SHP77 treated with DMSO at 0.1 percent for 48 hours (cell line): ENCODE data around the gene ADGRG6.
"Not testable (repeated sequence)": the region's sequence is repeated elsewhere in the genome, so short reads cannot be mapped to it uniquely, and the experiment has no call there.

Source experiments
- DNase-seq: peaks from one replicate; lab custom pipeline; 2025; lab: John Stamatoyannopoulos, UW

Gene ADGRG6

GRCh38 chr6:142301651-142302391, at the start of gene ADGRG6:
ADGRG6 (plus strand) TSS chr6:142302007; CDS start chr6:142302330, 323 bp downstream.
- no peak for DNase-seq

GRCh38 chr6:142254513-142254912, 47.3 kb upstream of the ADGRG6 start:
- DNase-seq: no peak

- no peak for DNase-seq
Observed at GRCh38 chr6:142255785-142256184, 46.0 kb upstream of the ADGRG6 start.

- DNase-seq: no peak
Observed at GRCh38 chr6:142258305-142258704, 43.5 kb upstream of the ADGRG6 start.

- no peak for DNase-seq
Observed at GRCh38 chr6:142258757-142259156, 43.0 kb upstream of the ADGRG6 start.

DNA sequence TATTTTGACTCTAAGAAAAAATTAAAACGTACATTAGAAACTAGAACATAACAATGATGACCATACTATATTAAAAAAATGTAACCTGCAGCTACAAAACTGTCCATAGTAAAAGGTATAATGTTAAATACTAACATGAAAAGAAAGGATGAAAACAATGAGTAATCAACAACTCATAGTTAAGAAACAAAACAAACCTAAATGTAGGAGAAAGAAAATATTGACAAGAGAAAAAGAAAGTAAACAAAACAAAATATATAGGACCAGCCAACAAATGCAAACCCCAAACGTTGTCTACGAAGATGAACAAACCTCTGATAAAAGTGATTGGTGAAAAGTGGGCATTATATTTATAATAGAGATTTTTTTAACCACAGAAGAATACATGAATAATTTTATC, 41.1 kb upstream of the ADGRG6 start:
- no peak for DNase-seq

DNA sequence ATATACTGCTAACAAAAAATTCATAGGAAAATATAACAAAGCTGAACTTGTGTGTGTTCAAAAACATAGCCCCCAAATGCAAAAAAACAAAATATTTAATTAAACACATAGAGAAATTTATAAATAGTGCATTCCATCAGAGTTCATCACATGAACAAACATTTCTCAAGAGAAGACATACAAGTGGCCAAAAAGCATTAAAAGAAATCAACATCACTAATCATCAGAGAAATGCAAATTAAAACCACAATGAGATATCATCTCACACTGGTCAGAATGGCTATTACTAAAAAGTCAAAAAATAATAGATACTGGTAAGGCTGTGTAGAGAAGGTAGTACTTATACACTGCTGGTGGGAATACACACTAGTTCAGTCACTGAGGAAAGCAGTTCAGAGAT, 39.6 kb upstream of the ADGRG6 start:
- DNase-seq: no peak

GRCh38 chr6:142265476-142265875, 36.3 kb upstream of the ADGRG6 start:
- no peak for DNase-seq

- no peak for DNase-seq
Observed at GRCh38 chr6:142266060-142266459, 35.7 kb upstream of the ADGRG6 start.

- DNase-seq: no peak
Observed at GRCh38 chr6:142271476-142271875, 30.3 kb upstream of the ADGRG6 start.

DNA sequence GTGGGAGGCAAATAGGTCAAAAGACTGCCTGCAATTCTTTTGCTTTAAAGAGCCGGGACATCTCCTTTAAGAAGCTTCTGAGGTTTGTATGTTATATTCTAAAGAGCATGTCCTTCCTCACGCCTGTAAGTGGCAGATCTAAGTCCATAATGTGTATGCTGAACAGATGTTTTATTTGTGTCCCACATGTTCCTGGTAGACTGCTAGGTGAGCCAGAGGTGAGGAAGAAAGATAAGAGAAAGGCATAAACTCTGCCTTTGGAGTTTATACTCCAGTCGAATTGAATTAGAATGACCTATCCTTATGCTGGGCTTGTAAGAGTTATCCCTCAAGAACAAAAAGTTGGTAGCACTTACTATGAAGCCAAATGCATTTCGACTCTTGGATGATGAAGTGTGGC, 27.2 kb upstream of the ADGRG6 start:
- no peak for DNase-seq

DNA sequence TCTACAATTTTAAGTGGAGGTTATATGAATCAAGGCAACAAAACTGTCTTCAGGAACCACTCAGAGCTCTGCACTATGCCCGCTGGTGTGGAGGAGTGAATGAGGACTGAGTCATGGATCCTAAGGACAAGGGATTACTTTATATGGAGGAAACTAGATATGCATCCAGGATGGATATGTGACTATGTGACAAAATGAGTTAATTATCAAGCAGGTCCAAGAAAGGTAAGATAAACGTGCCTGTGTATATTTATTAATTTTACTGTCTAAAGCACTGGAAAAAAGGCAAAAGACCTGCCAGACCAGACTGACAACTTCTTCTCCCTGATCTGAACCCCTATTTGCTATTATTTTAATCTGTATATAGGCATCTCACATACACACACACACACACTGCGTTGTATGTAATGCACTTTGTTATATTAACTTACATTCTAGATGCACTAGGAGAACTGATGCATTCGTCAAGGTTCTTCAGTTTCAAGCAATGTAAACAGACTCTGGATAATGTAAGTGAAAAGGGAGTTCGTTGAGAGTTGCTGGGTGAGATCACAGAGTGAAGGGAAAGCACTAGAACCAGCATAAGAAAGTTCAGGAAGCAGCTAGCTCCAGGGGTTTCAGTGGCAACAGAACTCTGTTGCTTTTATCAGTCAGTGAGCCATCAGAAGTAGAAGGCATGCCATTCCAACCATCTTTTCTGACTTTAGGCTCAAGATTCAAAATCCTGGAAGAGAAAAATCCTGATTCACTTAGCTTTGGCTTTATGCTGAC, 26.4 kb upstream of the ADGRG6 start:
- DNase-seq: no peak

GRCh38 chr6:142276256-142276655, 25.6 kb upstream of the ADGRG6 start:
- no peak for DNase-seq

- no peak for DNase-seq
Observed at GRCh38 chr6:142279350-142280180, 22.2 kb upstream of the ADGRG6 start.

- no peak for DNase-seq
Observed at GRCh38 chr6:142280265-142280664, 21.5 kb upstream of the ADGRG6 start.

GRCh38 chr6:142280927-142281326, 20.9 kb upstream of the ADGRG6 start:
- DNase-seq: no peak

DNA sequence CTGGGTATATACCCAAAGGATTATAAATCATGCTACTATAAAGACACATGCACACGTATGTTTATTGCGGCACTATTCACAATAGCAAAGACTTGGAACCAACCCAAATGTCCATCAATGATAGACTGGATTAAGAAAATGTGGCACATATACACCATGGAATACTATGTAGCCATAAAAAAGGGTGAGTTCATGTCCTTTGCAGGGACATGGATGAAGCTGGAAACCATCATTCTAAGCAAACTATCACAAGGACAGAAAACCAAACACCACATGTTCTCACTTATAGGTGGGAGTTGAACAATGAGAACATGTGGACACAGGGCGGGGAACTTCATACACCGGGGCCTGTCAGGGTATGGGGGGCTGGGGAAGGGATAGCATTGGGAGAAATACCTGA, 18.7 kb upstream of the ADGRG6 start:
- DNase-seq: not testable (repeated sequence)

- DNase-seq: no peak
Observed at GRCh38 chr6:142284419-142284818, 17.4 kb upstream of the ADGRG6 start.

- no peak for DNase-seq
Observed at GRCh38 chr6:142285235-142286087, 16.3 kb upstream of the ADGRG6 start.

DNA sequence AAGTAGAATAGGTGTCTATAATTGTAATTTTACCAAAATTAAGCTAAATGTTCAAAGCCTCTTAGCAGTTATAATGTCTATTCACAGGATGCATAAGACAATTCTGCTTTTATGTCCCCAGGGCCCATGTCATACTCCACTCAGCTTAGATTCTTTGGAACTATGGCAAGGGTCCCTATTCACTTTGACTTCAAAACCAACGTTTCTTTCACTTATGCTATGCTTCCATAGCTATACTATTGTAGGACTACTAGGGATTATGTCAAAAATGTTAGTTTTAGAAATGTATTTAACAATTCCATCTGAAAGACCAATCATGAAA, 15.8 kb upstream of the ADGRG6 start:
- no peak for DNase-seq

- DNase-seq: no peak
Observed at GRCh38 chr6:142289687-142290086, 12.1 kb upstream of the ADGRG6 start.

DNA sequence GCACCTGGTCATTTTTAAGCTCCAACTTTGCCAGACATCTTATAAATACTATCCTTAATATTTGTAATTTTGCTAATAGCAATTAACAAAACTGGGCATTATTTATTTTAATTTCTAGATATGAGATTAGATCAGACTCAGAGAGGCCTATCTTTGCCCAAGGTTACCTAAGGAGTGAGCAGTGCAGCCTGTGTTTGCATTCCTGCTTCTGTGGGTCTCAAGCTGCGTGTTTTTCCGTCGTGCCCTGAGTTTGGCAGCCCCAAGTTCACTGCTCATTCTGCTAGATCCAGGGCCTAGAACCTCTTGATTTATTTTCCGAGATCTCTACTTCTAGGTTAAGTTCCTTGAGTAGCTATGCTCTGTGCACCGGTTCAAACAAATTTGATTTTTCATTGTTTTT, 11.0 kb upstream of the ADGRG6 start:
- DNase-seq: no peak
